ENCODE data around the gene MYH7.
"Not testable (repeated sequence)": the region's sequence is repeated elsewhere in the genome, so short reads cannot be mapped to it uniquely, and the experiment has no call there.

MYH7 gene

GRCh38 chr14:23435543-23436326 is at the start of gene MYH7:
TSS of gene MYH7 (minus strand) at chr14:23435660. CDS start at chr14:23433732, 1,928 bp downstream.
- no peak for DNase-seq (ENCODE audit: low read depth)

GRCh38 chr14:23483236-23483854 is 47.9 kb upstream of the MYH7 start:
- DNase-seq (ENCODE audit: low read depth) = peak; percentile 38

- no peak for DNase-seq (ENCODE audit: low read depth)
These were observed 47.3 kb upstream of the MYH7 start for GRCh38 chr14:23482823-23483148.

- DNase-seq (ENCODE audit: low read depth) = no peak
These were observed 46.7 kb upstream of the MYH7 start for GRCh38 chr14:23481979-23482822.

DNA sequence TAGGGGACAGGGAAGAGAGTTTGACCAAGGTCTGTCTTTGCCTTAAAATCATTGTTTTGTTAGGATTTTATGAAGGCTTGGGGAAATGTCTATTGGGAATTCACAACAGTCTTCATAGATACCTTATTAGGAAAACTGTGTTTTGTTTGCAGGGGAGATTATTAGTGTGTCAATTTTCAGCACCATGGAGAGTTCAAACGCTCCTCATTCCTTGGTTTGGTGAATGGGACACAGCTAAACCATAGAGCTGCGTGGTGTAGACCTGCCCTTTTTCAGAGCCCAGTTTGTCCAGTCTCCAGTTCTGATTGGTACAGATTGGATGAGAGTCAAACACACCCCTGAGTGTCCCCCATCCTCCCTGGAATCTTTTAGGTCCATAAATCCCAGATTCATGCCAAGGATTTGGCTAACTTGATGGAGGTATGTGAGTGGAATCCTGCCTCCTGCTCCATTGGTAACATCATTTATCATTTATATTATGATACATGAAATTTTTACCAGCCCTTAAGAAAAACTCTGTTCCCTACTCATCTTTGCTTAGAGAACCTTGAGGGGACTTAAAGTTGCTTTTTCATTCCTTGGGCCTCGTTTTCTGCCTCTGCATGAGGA is 46.0 kb upstream of the MYH7 start:
- peak; percentile 15 for DNase-seq (ENCODE audit: low read depth)

DNA sequence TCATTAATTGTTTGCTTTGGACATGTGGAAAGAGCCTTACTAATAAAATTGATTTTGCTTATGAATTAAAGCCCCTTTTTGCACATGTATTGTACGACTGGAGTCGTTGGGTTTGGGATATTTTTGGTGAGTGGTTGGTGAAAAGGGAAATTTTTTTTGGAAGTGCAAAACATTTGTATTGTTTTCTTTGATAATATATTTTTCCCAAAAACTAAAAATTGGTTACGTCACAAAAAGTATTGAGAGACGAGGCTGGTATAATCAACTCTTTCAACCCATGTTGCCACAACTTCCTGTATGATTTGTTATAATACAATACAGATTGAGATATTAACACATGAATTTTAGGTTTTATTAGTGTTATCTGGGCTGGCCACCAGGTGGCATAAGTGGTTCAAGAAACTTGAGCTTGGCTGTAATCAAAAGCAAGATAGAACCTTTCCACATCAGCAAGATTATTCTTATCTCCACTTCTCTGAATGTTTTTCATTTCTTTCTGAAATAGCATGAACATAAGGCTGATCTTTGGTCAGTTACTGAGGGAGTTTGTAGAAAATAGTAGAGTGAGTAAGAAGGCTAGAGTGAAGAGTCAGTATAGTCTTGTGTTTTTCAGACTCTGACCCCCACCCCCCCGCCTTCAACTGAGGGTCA is 42.8 kb upstream of the MYH7 start:
- peak; percentile 70 for DNase-seq (ENCODE audit: low read depth)

DNA sequence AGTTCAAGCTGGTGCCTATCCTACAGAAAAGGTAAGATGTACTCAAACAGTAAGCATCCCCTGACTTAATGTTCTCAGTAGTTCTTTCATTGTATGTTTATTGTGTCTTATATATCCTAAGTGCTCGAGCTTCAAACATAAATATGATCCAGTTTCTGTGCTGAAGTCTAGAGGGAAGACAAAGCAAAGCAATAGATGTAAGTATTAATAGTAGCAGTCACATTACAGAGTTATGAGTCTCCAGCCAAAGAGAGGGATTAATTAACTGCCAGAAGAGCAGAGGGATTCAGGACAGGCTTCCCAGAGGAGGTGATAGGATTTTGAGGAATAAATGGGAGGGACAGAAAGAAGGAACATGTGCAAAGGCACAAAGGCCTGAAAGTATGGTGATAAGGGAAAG is 35.5 kb upstream of the MYH7 start:
- DNase-seq (ENCODE audit: low read depth) = no peak

- no peak for DNase-seq (ENCODE audit: low read depth)
These were observed 34.5 kb upstream of the MYH7 start for GRCh38 chr14:23469906-23470403.

- DNase-seq (ENCODE audit: low read depth) = peak; percentile 100
These were observed 33.9 kb upstream of the MYH7 start, which contains the start of gene NGDN for GRCh38 chr14:23469127-23469905. TSS of gene NGDN (plus strand) at chr14:23469703. CDS start at chr14:23469716, 13 bp downstream.

- DNase-seq (ENCODE audit: low read depth) = no peak
These were observed 33.3 kb upstream of the MYH7 start for GRCh38 chr14:23468704-23469126.

DNA sequence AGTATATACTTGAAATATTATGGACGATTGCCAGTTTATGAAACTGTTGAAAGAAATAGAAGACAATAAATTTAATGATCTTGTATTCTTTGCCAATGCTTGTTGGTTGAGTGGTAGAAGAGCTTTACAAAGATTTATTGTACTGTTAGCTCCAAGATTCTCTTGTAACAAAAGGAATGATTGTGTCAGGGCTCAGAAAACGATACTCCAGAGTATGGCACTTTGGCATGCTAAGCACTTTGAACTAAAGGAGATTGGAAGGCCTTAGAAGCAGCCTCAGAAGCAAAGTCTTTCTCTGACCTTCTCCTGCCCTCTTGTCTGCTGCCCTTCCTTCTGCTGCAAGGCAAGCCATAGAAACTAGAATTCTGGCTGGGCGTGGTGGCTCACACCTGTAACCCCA is 29.8 kb upstream of the MYH7 start:
- no peak for DNase-seq (ENCODE audit: low read depth)

- DNase-seq (ENCODE audit: low read depth) = no peak
These were observed 29.2 kb upstream of the MYH7 start for GRCh38 chr14:23464700-23465099.

DNA sequence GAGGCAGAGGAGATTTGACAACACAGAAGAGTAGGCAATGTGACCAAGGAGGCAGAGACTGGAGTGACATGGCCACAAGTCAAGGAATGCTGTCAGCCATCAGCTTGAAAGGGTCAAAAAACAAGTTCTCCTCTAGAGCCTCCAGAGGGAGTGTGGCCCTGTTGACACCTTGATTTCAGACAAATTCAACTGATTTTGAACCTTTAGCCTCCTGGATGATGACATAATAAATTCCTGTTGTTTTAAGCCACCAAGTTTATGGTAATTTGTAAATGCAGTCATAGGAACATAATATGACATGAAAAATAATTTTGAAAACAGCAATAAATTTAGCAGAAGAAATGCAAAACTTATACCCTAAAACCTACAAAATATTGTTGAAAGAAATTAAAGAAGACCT is 25.5 kb upstream of the MYH7 start:
- no peak for DNase-seq (ENCODE audit: low read depth)

DNA sequence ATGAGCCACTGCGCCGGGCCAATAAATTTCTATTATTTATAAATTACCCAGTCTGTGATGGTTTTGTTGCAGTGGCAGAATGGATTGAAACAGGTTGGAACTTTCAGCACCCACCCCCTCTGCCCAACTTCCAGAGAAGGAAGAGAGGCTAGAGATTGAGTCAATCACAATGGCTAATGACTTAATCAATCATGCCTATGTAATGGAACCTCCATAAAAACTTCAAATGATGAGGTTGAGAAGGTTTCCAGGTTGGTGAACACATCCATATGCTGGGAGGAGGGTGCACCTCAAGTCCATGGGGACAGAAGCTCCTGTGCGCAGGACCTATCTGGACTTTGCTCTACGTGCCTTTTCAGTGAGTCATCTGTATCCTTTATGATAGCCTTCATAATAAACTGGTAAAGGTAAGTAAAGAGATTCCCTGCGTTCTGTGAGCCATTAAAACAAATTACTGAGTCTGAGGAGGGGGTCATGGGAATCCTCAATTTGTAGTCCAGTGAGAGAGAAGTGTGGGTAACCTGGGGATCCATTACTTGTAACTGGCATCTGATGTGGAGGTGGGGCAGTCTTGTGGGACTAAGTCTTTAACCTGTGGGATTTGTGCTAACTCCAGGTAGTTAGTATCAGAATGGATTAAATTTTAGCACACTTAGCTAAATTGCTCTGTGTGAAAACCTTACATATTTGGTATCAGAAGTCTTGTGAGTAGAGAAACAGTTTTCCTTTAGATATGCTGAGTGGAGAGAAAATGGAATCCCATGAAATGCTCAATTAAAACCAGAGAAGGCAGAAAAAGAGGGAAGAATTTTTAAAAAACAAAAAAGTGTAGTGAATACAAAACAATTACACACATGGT is 22.4 kb upstream of the MYH7 start:
- DNase-seq (ENCODE audit: low read depth) = no peak

DNA sequence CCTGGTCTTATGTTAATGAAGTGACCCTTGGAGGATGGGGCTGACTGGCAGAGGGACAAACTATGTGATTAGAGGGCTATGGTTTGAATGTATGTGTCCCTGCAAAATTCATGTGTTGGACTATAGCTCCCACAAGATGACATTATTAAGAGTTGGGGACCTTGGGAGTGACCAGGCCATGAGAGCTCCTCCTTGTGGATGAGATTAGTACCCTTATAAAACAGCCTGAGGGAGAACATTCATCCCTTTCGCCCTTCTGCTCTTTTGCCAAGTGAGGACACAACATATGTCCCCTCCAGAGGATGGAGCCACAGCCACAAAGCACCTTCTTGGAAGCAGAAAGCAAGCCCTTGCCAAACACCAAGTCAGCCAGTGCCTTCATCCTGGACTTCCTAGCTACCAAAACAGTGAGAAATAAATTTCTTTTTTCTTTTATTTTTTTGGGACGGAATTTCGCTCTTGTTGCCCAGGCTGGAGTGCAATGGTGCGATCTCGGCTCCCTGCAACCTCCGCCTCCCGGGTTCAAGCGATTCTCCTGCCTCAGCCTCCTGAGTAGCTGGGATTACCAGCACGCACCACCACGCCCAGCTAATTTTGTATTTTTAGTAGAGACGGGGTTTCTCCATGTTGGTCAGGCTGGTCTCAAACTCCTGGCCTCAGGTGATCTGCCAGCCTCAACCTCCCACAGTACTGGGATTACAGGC is 21.6 kb upstream of the MYH7 start:
- not testable (repeated sequence) for DNase-seq (ENCODE audit: low read depth)

GRCh38 chr14:23454445-23454856 is 19.0 kb upstream of the MYH7 start:
- DNase-seq (ENCODE audit: low read depth) = no peak

- no peak for DNase-seq (ENCODE audit: low read depth)
These were observed 16.8 kb upstream of the MYH7 start for GRCh38 chr14:23452237-23452636.

- DNase-seq (ENCODE audit: low read depth) = no peak
These were observed 14.9 kb upstream of the MYH7 start for GRCh38 chr14:23450379-23450778.

DNA sequence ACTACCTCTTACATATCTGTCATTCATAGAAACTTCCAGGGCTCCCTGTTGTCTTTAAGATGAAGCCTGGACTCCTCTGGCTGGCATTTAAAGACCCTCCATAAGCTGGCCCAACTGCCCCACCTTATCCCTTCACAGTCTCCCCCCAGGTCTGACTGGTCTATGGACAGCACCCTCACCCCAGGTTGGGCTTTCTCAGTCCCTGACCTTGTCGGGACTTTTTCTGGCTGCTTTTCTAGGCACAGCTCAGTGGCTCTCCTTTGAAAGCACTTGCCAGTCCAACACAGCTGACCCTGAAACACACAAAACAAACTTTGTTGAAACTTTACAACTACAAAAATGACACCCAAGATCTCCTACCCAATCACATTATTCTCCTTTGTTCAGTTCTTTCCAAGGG is 13.9 kb upstream of the MYH7 start:
- DNase-seq (ENCODE audit: low read depth) = no peak

Measured in iris pigment epithelial cell (primary cell).